ENCODE data around the gene KCNQ1.

KCNQ1 gene

DNA sequence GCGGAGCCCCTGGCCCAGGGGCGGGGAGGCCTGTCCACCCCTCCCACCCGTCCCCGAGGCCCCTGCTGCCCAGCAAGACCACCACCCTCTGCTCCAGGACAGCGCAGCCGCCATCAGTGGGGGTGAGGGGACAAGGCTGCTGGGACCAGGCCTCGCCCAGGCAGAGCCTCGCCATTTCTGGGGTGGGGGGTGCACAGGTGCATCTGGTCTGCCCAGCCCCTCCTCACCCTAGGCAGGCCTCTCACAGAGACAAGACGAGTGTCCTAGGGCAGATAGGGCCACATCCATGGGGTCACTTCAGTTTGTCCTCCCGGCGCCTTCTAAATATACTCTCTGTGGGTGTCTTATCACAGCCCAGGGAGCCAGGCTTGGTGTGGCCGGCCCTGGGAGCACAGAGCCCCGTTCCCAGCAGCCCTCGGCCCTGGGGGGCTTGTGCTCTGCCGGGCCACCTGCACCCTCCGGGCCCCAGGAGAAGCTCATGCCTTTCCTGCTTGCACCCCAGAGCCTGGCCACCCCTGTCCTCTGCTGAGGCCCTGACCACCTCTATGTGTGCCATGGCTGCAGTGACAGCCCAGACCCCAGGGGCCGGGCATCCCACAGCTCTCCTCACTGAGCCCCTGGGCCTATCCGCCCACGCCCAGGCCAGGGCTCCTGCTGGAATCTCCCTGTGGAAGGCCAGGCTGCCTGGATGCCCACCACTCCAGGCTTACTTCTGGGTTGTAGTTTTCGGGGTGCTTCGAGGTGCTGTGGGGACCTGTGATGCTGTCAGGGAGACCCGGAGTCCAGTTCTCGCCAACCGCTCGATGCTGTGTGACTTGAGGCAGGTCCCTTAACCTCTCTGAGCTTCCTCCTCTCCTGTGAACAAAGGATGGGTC, 70.8 kb downstream of the KCNQ1 start:
- no peak for DNase-seq

- DNase-seq, result no peak
Measured at GRCh38 chr11:2516276-2517015, 71.6 kb downstream of the KCNQ1 start.

DNA sequence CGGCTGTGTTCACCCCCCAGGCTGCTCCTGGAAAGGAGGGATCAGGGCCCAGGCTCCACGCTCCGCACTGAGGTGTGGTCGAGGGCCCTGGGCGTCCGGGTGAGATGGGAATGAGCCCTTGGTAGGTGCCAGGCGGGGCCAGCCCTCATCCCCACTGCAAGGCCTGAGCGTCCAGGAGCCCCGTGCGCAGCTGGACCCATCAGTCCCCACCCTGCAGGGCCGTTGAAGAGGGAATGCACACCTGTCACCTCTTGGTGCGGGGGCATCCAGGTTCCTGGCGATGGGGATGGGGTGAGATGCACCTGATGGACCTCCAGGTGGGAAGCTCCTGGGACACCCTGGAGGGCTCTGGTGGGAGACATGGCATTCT, 72.2 kb downstream of the KCNQ1 start:
- DNase-seq, result no peak

DNA sequence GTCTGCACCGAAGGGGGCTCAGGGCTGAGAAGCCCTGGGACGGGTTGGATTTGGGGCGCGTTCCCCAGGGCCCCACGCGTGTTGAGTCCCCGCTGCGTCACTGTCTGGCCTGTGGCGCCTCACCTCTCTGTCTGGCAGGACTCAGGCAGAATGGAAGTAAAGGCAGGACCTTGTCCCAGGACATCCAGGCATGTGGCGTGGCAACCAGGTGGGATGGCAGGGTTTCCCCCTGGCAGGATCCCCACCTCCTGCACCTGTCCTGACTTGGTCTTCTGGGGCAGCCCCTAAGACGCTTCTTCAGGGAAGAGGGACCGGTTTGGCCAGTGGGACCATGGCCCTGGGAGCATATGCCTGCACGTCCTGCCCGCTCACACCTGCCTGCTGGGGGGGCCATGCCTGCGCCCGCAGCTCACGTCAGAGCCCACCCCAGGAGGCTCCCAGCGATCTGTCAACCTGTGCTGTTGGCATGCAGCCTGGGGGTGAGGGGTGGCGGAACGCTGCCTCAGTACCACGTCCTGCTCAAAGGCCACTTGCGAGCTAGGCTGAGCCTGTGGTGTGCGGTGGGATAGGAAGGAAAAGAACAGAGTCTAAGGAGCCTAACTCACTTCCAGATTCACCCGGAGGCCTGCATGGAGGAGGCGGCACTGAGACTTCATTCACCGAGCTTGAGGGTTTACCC, 72.7 kb downstream of the KCNQ1 start:
- DNase-seq, result no peak

GRCh38 chr11:2518111-2518982, 73.5 kb downstream of the KCNQ1 start:
- no peak for DNase-seq

DNA sequence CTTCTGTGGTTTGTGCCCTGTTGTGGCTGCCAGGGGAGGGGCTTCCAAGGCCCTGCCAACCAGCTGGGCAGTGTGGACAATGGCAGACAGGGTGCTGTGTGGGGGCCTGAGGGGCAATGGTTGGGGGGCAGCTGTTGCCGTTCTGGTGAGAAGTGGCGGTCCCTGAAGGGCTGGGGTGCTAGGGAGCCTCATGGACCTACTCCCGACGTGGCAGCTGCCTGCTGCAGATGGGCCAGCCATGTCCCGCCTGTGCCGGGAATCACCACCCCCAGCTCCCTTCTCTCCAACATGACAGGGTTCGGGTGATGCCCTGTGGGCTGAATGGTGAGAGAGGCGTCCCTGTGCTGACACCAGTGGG, 74.2 kb downstream of the KCNQ1 start:
- no peak for DNase-seq

GRCh38 chr11:2519517-2519861, 74.7 kb downstream of the KCNQ1 start:
- no peak for DNase-seq

DNA sequence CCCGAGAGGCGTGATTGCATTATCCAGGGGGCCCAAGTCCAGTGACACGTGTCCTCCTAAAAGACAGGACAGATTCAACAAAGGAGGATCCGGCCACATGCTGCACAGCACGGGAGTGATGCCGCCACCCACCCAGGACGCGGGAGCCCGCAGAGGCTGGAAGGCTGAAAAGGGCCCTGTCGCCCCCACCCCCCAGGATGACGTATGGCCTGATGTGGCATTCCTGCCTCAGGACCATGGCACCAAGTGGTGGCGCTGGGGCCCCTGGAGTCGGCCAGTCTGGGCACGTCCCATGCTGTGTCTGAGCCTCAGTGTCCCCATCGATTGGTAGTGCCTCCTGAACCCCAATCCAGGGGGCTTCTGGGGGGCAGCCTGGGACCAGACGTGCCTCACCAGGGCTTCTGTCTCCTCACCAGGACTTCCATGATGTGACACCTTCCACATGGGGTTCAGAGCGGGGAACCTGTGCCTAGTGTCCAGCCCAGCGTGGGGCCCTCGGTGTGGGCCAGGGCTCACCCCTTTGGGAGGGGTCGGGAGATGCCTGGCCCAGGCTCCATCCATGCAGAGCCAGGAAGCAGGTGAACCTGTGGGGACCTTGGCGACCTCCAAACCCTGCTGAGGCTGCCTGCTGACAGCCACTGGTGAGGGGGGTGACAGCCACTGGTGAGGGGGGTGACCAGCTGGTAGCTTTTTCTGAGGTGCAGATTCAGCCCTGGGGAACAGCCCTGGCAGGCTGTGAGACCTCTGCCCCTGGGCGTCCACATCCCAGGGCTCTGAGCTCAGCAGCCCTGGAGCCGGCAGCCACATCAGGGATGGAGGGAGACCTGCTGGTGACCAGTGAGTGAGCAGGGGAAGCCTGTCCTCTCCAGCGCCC, 75.3 kb downstream of the KCNQ1 start:
- no peak for DNase-seq

DNA sequence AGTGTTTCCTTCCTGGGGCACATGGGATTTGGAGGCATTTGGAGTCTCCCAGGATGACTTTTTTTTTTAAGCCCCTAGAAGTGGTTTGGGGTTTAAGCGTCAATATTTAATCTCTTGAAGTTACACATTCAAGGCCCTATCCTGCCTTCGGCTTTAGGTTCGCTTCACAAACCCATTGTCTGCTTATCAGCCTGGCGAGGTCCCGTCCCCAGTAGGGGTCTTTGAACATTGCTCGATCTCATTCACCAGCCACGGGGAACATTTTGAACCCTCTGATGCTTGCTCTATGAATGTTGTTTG, 75.9 kb downstream of the KCNQ1 start:
- no peak for DNase-seq

GRCh38 chr11:2521081-2521732, 76.4 kb downstream of the KCNQ1 start:
- no peak for DNase-seq

- no peak for DNase-seq
Measured at GRCh38 chr11:2521733-2522630, 77.2 kb downstream of the KCNQ1 start.

DNA sequence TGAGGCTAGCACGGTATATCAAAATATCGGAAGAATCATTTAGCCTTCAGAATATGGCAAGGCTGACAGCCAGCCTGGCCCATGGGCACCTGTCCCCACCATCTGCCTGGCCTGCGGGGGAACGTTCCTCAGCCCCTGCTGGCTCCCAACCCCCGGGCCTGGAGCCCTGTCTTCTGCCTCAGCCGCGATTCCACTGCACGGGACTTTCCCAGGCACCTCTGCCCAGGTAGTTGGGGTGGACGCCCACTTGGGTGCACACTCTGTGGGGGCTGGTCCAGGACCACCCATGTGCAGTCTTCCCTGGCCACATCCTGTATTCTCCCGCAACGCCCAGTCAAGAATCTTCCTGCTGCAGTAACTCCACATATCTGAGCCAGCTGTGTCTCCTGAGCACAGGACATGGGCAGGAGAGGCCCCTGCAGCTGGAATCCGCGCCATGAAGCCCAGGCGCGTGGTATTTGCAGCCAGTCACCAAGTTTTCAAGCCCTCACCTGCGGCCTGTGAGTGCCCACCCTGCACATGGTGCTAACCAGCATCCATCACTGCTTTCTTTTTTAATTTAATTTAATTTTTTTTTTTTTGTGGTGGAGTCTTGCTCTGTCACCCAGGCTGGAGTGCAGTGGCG, 77.9 kb downstream of the KCNQ1 start:
- no peak for DNase-seq

GRCh38 chr11:2523821-2524391, 79.1 kb downstream of the KCNQ1 start:
- no peak for DNase-seq

DNA sequence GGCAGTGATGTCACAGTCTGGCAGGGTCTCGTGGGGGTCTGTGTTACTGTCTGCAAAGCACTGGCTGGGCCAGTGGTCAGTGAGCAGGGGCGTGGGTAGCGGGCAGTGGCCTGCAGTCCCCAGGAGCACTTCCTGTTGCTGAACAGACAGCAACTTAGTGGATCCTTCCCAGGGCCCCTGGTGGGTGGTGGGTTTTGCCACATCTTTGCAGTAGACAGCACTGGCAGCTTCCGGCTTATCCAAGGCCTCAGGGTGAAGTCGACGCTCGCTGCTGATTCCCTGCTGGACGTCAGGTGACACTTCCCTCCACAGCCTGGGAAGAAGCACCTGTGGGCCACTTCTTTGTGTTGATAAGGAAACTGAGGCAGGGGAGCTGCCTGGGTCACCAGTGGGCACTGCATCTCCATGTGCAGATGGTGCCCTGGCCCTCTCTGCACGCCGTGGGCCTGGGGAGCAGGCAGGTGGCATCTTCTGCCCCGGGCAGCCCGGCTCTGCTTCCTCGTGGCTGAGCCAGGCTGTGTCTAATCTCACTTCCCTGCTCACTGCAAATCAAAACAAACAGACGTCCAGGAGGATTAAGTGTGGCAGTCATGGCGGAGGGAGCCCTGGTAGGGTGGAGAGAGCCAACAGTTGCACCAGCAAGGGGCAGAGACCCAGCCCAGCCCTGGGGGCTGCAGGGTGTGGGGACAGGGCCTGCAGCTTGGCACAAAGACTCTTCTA, 79.8 kb downstream of the KCNQ1 start:
- DNase-seq, result no peak

GRCh38 chr11:2525166-2525861, 80.5 kb downstream of the KCNQ1 start:
- no peak for DNase-seq

GRCh38 chr11:2525941-2526807, 81.4 kb downstream of the KCNQ1 start:
- no peak for DNase-seq

DNA sequence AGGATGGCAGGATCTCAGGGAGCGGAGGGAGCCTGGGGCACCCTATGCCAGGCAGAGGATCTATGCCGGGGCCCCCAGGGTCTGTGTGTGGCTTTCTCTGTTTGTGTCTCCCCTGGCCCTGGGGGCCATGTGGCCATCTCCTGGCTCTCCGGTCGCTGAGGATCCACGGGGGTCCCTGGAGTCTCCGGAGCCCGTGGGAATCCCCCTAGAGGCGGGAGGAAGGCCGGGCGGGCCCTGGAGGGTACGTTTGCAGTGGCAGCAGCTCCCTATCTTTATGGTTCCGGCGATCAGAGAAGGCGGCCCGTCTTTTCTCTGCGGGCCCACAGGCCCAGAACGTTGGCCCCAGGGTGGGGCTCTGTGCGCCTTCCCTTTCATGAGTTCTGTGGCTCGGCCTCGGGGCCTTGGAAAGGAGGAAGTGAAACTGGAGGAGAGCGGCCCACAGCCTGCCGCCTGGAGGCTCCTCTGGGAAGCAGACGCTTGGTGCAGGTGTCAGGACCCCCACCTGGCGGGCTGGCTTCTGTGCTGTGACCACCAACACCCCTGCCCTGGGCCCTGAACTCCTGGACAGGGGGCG, 82.1 kb downstream of the KCNQ1 start:
- DNase-seq, result peak; percentile 75 to 85

All from inflammatory macrophage treated with lipopolysaccharide for 1 hour (primary cell).